PC-3 (cell line): ENCODE results near the gene BRPF1. TPM values are rescaled to one million over a fixed set of nuclear protein-coding genes. Genes with fewer than 3 reads are reported as not detected.
A peak's percentile ranks its signal among the peaks of the same experiment; 100 is the strongest.

Source experiments
- ATAC-seq: fragments of 200-7000 bp; cut with Tn5 transposase; 2 replicates; pipeline ENCODE4 v1.9.1; 2020; ENCODE audit warnings: mild to moderate bottlenecking, moderate library complexity
- BruUV-seq: library from RNA; stranded (reverse); fragments of 400-500 nt; replicated peaks from 2 replicates; lab custom pipeline; 2021; lab: Mats Ljungman, UMichigan
- CTCF ChIA-PET: fragments of 300-600 bp; sonication (Branson Sonifier 250); formaldehyde crosslinking; loops from one replicate; lab custom pipeline; 2022; ENCODE audit warnings: antibody characterized with exemption; lab: Charles Lee
- POLR2A ChIA-PET: fragments of 300-600 bp; sonication (Branson Sonifier 250); formaldehyde crosslinking; loops from one replicate; lab custom pipeline; 2022; ENCODE audit warnings: antibody characterized with exemption; ENCODE audit not compliant: unreplicated experiment; lab: Charles Lee
- DNase-seq: peaks from one replicate; pipeline ENCODE4 v3.0.0-alpha.2; 2015
- H2AFZ ChIP-seq: fragments of 300-600 bp; sonication (generic); 2 replicates; pipeline ENCODE4 v1.6.0; 2016; ENCODE audit warnings: antibody characterized with exemption, low read length
- H3F3A ChIP-seq: fragments of 300-600 bp; sonication (generic); one replicate; pipeline ENCODE4 v1.6.0; 2017; ENCODE audit warnings: antibody characterized with exemption, low read length, control low read depth, mild to moderate bottlenecking; ENCODE audit not compliant: unreplicated experiment
- H3K27ac ChIP-seq: fragments of 300-600 bp; sonication (generic); 2 replicates; pipeline ENCODE4 v1.5.1; 2016; ENCODE audit warnings: mild to moderate bottlenecking, low read length
- H3K27me3 ChIP-seq: fragments of 300-600 bp; sonication (generic); 2 replicates; pipeline ENCODE4 v1.6.1; 2016; ENCODE audit warnings: low read length, mixed read lengths
- H3K36me3 ChIP-seq: fragments of 300-600 bp; sonication (generic); 2 replicates; pipeline ENCODE4 v1.6.1; 2016; ENCODE audit warnings: low read depth, mixed run types, low read length, mixed read lengths
- H3K4me1 ChIP-seq: fragments of 300-600 bp; sonication (generic); 2 replicates; pipeline ENCODE4 v1.5.1; 2016; ENCODE audit warnings: low read length; ENCODE audit not compliant: insufficient read depth
- H3K4me2 ChIP-seq: fragments of 300-600 bp; sonication (generic); 2 replicates; pipeline ENCODE4 v1.6.0; 2016; ENCODE audit warnings: low read length
- H3K4me3 ChIP-seq: fragments of 300-600 bp; sonication (generic); 2 replicates; pipeline ENCODE4 v1.5.1; 2016; ENCODE audit warnings: mild to moderate bottlenecking, low read length, mixed read lengths
- H3K79me2 ChIP-seq: fragments of 300-600 bp; sonication (generic); 2 replicates; pipeline ENCODE4 v1.6.1; 2017; ENCODE audit warnings: low read length, mixed read lengths
- H3K9ac ChIP-seq: fragments of 300-600 bp; sonication (generic); 2 replicates; pipeline ENCODE4 v1.6.0; 2016; ENCODE audit warnings: mild to moderate bottlenecking, low read length
- H3K9me2 ChIP-seq: fragments of 300-600 bp; sonication (generic); replicated peaks from 2 replicates; pipeline ENCODE4 v1.6.1; 2016; ENCODE audit warnings: mixed run types, low read length, mixed read lengths
- H3K9me3 ChIP-seq: fragments of 300-600 bp; sonication (generic); 2 replicates; pipeline ENCODE4 v1.6.1; 2016; ENCODE audit warnings: low read length, mixed read lengths
- H4K20me1 ChIP-seq: fragments of 300-600 bp; sonication (generic); 2 replicates; pipeline ENCODE4 v1.6.1; 2016; ENCODE audit warnings: low read length, mixed read lengths
- CTCF ChIP-seq: fragments of 300-600 bp; sonication (generic); conservative IDR thresholded peaks from 2 replicates; pipeline ENCODE4 v1.5.1; 2017; ENCODE audit warnings: antibody characterized with exemption, low read depth, mild to moderate bottlenecking, low read length
- EZH2 ChIP-seq: fragments of 300-600 bp; sonication (generic); IDR thresholded peaks from one replicate; pipeline ENCODE4 v1.6.1; 2017; ENCODE audit warnings: antibody characterized with exemption, mild to moderate bottlenecking, low read length; ENCODE audit not compliant: unreplicated experiment
- EZH2phosphoT487 ChIP-seq: fragments of 300-600 bp; sonication (generic); IDR thresholded peaks from 2 replicates; pipeline ENCODE4 v1.6.1; 2018; ENCODE audit warnings: mild to moderate bottlenecking, antibody characterized with exemption, low read length, borderline replicate concordance
- intact Hi-C: fragments of 100-400 bp; cut with micrococcal nuclease; formaldehyde crosslinking; loops from 2 replicates; pipeline ENCODE4 v1.9.0; 2023
- total RNA-seq: library from RNA; depleted of rRNA; stranded (reverse); fragments of >200 nt; gene quantifications from 2 replicates; pipeline ENCODE4 v1.2.3, GENCODE V29; 2014

The BRPF1 gene
- total RNA-seq, 1 experiment from 2014 or later = 27.0 TPM

DNA sequence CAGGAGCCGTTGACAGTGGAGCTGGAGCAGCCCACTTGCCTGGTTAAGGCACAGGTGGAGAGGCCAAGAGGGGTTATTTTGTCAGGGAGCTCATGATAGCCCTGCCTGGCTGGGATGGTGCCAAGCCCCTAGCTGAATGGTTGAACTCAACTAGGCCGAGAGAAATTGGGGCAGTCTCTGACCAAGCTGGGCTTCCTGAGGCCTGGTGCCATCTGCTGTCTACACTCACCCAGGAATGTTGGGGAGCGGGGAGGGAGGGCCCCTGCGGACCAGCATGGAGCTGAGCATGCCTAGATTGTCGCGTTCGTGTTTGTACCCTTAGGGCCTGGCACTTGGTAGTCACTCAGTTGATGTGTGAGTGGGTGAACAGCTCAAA lies 1.2 kb downstream of the BRPF1 start:
- no peak overlapping the region for H2AFZ ChIP-seq
- ChIA-PET CTCF (interaction anchor here (0.9 kb wide), 1 partner anchor 17 kb away, joined by 3 read pairs; no protein-coding TSS in a partner anchor), POLR2A (no interaction called here)
- TF ChIP-seq EZH2phosphoT487 (no peak), CTCF (no peak), EZH2 (no peak)
- TSS peak; percentile 41 for BruUV-seq
- H3K27me3 ChIP-seq = no peaks in the 10 kb centered on the region
- H3K36me3 ChIP-seq = peaks cover 28% of the 10 kb centered on the region
- H3F3A ChIP-seq = no peaks in the 10 kb centered on the region
- ATAC-seq (no peak), DNase-seq (no peak)
- H3K4me1 ChIP-seq = peaks cover 20% of the 10 kb centered on the region
- peak overlapping the region; percentile 97 for H3K4me2 ChIP-seq
- H3K4me3 ChIP-seq = peak overlapping the region; percentile 89
- peaks cover 13% of the 10 kb centered on the region for H4K20me1 ChIP-seq
- H3K27ac ChIP-seq = no peak overlapping the region
- peaks cover 50% of the 10 kb centered on the region for H3K79me2 ChIP-seq
- H3K9me2 ChIP-seq = no peaks in the 10 kb centered on the region
- intact Hi-C loops = loop anchor here (5.0 kb wide), 1 partner anchor 770 kb away; the partner anchor contains the start of gene RAD18
- peak overlapping the region; percentile 99 for H3K9ac ChIP-seq
- H3K9me3 ChIP-seq = no peaks in the 10 kb centered on the region

- H2AFZ ChIP-seq = no peak overlapping the region
- H3K9ac ChIP-seq = no peak overlapping the region
- H3F3A ChIP-seq = no peaks in the 10 kb centered on the region
- DNase-seq (no peak), ATAC-seq (0 out of 2 replicates have a peak, but pooled peaks have one; percentile 13)
- ChIA-PET POLR2A (no interaction called here), CTCF (no interaction called here)
- BruUV-seq = no TSS peak
- H3K4me3 ChIP-seq = no peak overlapping the region
- H3K27ac ChIP-seq = no peak overlapping the region
- H3K9me3 ChIP-seq = no peaks in the 10 kb centered on the region
- no peak overlapping the region for H3K4me2 ChIP-seq
- peaks cover 61% of the 10 kb centered on the region for H3K36me3 ChIP-seq
- H4K20me1 ChIP-seq = peaks cover 13% of the 10 kb centered on the region
- intact Hi-C loops = no loop called here
- H3K9me2 ChIP-seq = no peaks in the 10 kb centered on the region
- peaks cover 48% of the 10 kb centered on the region for H3K79me2 ChIP-seq
- no peaks in the 10 kb centered on the region for H3K27me3 ChIP-seq
- TF ChIP-seq EZH2phosphoT487 (no peak), EZH2 (no peak), CTCF (no peak)
- H3K4me1 ChIP-seq = peaks cover 11% of the 10 kb centered on the region
These were observed 5.3 kb downstream of the BRPF1 start for GRCh38 chr3:9736831-9737230.

DNA sequence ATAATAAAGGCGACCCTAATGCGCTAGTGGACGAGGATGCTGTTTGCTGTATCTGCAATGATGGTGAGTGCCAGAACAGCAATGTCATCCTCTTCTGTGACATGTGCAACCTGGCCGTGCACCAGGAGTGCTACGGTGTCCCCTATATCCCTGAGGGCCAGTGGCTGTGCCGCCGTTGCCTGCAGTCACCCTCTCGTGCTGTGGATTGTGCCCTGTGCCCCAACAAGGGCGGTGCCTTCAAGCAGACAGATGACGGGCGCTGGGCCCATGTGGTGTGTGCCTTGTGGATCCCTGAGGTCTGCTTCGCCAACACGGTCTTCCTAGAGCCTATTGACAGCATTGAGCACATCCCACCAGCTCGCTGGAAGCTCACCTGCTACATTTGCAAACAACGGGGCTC lies 7.6 kb downstream of the BRPF1 start:
- peaks cover 25% of the 10 kb centered on the region for H3K79me2 ChIP-seq
- H3K9me2 ChIP-seq = no peaks in the 10 kb centered on the region
- no peaks in the 10 kb centered on the region for H4K20me1 ChIP-seq
- TF ChIP-seq CTCF (no peak), EZH2 (no peak), EZH2phosphoT487 (no peak)
- H3K4me1 ChIP-seq = no peaks in the 10 kb centered on the region
- intact Hi-C loops = no loop called here
- no peak overlapping the region for H2AFZ ChIP-seq
- no peaks in the 10 kb centered on the region for H3K9me3 ChIP-seq
- ATAC-seq (no peak), DNase-seq (no peak)
- H3K27me3 ChIP-seq = no peaks in the 10 kb centered on the region
- no peaks in the 10 kb centered on the region for H3F3A ChIP-seq
- no TSS peak for BruUV-seq
- no peak overlapping the region for H3K27ac ChIP-seq
- H3K36me3 ChIP-seq = peaks cover 78% of the 10 kb centered on the region
- no peak overlapping the region for H3K9ac ChIP-seq
- POLR2A ChIA-PET = no interaction called here
- no peak overlapping the region for H3K4me2 ChIP-seq
- CTCF ChIA-PET = no interaction called here
- H3K4me3 ChIP-seq = no peak overlapping the region
